Neural cell (in vitro differentiated cells): ENCODE data around the gene LBX2. TPM values are rescaled to one million over a fixed set of nuclear protein-coding genes. Genes with fewer than 3 reads are reported as not detected.
A peak's percentile ranks its signal among the peaks of the same experiment; 100 is the strongest.

Experiments
- H2AFZ ChIP-seq: fragments of 200-600, 300-800 bp; sonication (generic), shearing (Covaris generic); 2 replicates; pipeline ENCODE4 v1.6.0; 2014; ENCODE audit warnings: low read depth, mild to moderate bottlenecking, antibody characterized with exemption, low read length, moderate library complexity
- H3F3A ChIP-seq: fragments of 200-600 bp; shearing (Covaris generic); 2 replicates; pipeline ENCODE4 v1.6.1; 2016; ENCODE audit warnings: mild to moderate bottlenecking, moderate library complexity, mixed read lengths, antibody characterized with exemption, low read length; ENCODE audit not compliant: insufficient read depth, poor library complexity, severe bottlenecking
- H3K27ac ChIP-seq: fragments of 200-600, 300-800 bp; sonication (generic), shearing (Covaris generic); 2 replicates; pipeline ENCODE4 v1.5.1; 2014; ENCODE audit warnings: mild to moderate bottlenecking, low read length, moderate library complexity
- H3K27me3 ChIP-seq: fragments of 300-800, 200-600 bp; sonication (generic), shearing (Covaris generic); 2 replicates; pipeline ENCODE4 v1.6.0; 2014; ENCODE audit warnings: mild to moderate bottlenecking, low read depth, low read length, moderate library complexity; ENCODE audit not compliant: insufficient read depth
- H3K36me3 ChIP-seq: fragments of 300-800, 200-600 bp; sonication (generic), shearing (Covaris generic); 2 replicates; pipeline ENCODE4 v1.5.1; 2014; ENCODE audit warnings: mild to moderate bottlenecking, antibody characterized with exemption, low read length, moderate library complexity; ENCODE audit not compliant: insufficient read depth
- H3K4me2 ChIP-seq: fragments of 300-800, 200-600 bp; sonication (generic), shearing (Covaris generic); 2 replicates; pipeline ENCODE4 v1.6.0; 2014; ENCODE audit warnings: mild to moderate bottlenecking, low read length
- H3K4me3 ChIP-seq: fragments of 300-800, 200-600 bp; sonication (generic), shearing (Covaris generic); 2 replicates; pipeline ENCODE4 v1.5.1; 2014; ENCODE audit warnings: mild to moderate bottlenecking, low read length, moderate library complexity
- H3K79me2 ChIP-seq: fragments of 200-600 bp; shearing (Covaris generic); replicated peaks from 2 replicates; pipeline ENCODE4 v1.6.0; 2014; ENCODE audit warnings: mild to moderate bottlenecking, low read length, moderate library complexity; ENCODE audit not compliant: insufficient read depth
- H3K9ac ChIP-seq: fragments of 300-800, 200-600 bp; sonication (generic), shearing (Covaris generic); 2 replicates; pipeline ENCODE4 v1.6.1; 2016; ENCODE audit warnings: mild to moderate bottlenecking, low read length, mixed read lengths
- H3K9me2 ChIP-seq: fragments of 200-600 bp; shearing (Covaris generic); 2 replicates; pipeline ENCODE4 v1.6.1; 2016; ENCODE audit warnings: mild to moderate bottlenecking, low read length, mixed read lengths; ENCODE audit not compliant: insufficient read depth
- H3K9me3 ChIP-seq: fragments of 200-600, 300-800 bp; sonication (generic), shearing (Covaris generic); 2 replicates; pipeline ENCODE4 v1.6.1; 2016; ENCODE audit warnings: mild to moderate bottlenecking, mixed run types, low read length, moderate library complexity, mixed read lengths
- H4K20me1 ChIP-seq: fragments of 200-600 bp; shearing (Covaris generic); 2 replicates; pipeline ENCODE4 v1.6.1; 2016; ENCODE audit warnings: mild to moderate bottlenecking, mixed run types; ENCODE audit not compliant: insufficient read depth
- EP300 ChIP-seq: fragments of 450-650 bp; conservative IDR thresholded peaks from 2 replicates; pipeline ENCODE4 v1.6.1; 2014; ENCODE audit warnings: antibody characterized with exemption, mild to moderate bottlenecking, moderate library complexity; ENCODE audit not compliant: poor library complexity, severe bottlenecking
- EZH2 ChIP-seq: fragments of 200-600, 300-800 bp; shearing (Covaris generic), sonication (generic); IDR thresholded peaks from 2 replicates; pipeline ENCODE4 v1.6.1; 2014; ENCODE audit warnings: antibody characterized with exemption, low read length, borderline replicate concordance, mild to moderate bottlenecking; ENCODE audit not compliant: insufficient read depth, poor library complexity, severe bottlenecking
- MXI1 ChIP-seq: fragments of 450-650 bp; conservative IDR thresholded peaks from 2 replicates; pipeline ENCODE4 v1.6.1; 2014; ENCODE audit warnings: antibody characterized with exemption, mild to moderate bottlenecking; ENCODE audit not compliant: poor library complexity, severe bottlenecking
- POLR2AphosphoS5 ChIP-seq: IDR thresholded peaks from 2 replicates; pipeline ENCODE4 v1.6.1; 2012
- RAD21 ChIP-seq: fragments of 450-650 bp; conservative IDR thresholded peaks from 2 replicates; pipeline ENCODE4 v1.6.1; 2014; ENCODE audit warnings: antibody characterized with exemption, mild to moderate bottlenecking, moderate library complexity
- SMC3 ChIP-seq: fragments of 450-650 bp; conservative IDR thresholded peaks from 2 replicates; pipeline ENCODE4 v1.6.1; 2014; ENCODE audit warnings: antibody characterized with exemption, mild to moderate bottlenecking, moderate library complexity; ENCODE audit not compliant: poor library complexity
- TAF1 ChIP-seq: IDR thresholded peaks from 2 replicates; pipeline ENCODE4 v1.6.1; 2012; ENCODE audit warnings: low read depth
- polyA plus RNA-seq: library from polyadenylated mRNA; depleted of rRNA; stranded (reverse); fragments of >200 nt; gene quantifications from 2 replicates; pipeline ENCODE4 v1.2.3, GENCODE V29; 2014
- TF ChIP-seq, protein P1 (sequence below): fragments of 450-650 bp; IDR thresholded peaks from 2 replicates; pipeline ENCODE4 v1.5.1; 2014; ENCODE audit warnings: antibody characterized with exemption, mild to moderate bottlenecking, moderate library complexity; ENCODE audit not compliant: poor library complexity, severe bottlenecking
- TF ChIP-seq, protein P2 (sequence below): IDR thresholded peaks from 2 replicates; pipeline ENCODE4 v1.6.1; 2012; ENCODE audit warnings: borderline replicate concordance

Gene LBX2
- polyA plus RNA-seq, 1 donor from 2014 or later, result not detected

- peak overlapping the region; percentile 69 for H2AFZ ChIP-seq
- H3K4me3 ChIP-seq, result peak overlapping the region; percentile 100
- peak overlapping the region; percentile 84 for H3K4me2 ChIP-seq
- H3F3A ChIP-seq, result no peaks in the 10 kb centered on the region
- H3K9me2 ChIP-seq, result no peaks in the 10 kb centered on the region
- H3K9me3 ChIP-seq, result no peaks in the 10 kb centered on the region
- peak overlapping the region; percentile 94 for H3K9ac ChIP-seq
- H3K27me3 ChIP-seq, result no peaks in the 10 kb centered on the region
- peak overlapping the region; percentile 87 for H3K27ac ChIP-seq
- no peak for TF ChIP-seq EZH2
- no peak for TF ChIP-seq RAD21
- TF ChIP-seq POLR2AphosphoS5, result no peak
- no peak for TF ChIP-seq MXI1
- TF ChIP-seq SMC3, result no peak
- no peak for TF ChIP-seq EP300
- TF ChIP-seq, protein P1, sequence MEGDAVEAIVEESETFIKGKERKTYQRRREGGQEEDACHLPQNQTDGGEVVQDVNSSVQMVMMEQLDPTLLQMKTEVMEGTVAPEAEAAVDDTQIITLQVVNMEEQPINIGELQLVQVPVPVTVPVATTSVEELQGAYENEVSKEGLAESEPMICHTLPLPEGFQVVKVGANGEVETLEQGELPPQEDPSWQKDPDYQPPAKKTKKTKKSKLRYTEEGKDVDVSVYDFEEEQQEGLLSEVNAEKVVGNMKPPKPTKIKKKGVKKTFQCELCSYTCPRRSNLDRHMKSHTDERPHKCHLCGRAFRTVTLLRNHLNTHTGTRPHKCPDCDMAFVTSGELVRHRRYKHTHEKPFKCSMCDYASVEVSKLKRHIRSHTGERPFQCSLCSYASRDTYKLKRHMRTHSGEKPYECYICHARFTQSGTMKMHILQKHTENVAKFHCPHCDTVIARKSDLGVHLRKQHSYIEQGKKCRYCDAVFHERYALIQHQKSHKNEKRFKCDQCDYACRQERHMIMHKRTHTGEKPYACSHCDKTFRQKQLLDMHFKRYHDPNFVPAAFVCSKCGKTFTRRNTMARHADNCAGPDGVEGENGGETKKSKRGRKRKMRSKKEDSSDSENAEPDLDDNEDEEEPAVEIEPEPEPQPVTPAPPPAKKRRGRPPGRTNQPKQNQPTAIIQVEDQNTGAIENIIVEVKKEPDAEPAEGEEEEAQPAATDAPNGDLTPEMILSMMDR, result no peak
- TF ChIP-seq, protein P2, sequence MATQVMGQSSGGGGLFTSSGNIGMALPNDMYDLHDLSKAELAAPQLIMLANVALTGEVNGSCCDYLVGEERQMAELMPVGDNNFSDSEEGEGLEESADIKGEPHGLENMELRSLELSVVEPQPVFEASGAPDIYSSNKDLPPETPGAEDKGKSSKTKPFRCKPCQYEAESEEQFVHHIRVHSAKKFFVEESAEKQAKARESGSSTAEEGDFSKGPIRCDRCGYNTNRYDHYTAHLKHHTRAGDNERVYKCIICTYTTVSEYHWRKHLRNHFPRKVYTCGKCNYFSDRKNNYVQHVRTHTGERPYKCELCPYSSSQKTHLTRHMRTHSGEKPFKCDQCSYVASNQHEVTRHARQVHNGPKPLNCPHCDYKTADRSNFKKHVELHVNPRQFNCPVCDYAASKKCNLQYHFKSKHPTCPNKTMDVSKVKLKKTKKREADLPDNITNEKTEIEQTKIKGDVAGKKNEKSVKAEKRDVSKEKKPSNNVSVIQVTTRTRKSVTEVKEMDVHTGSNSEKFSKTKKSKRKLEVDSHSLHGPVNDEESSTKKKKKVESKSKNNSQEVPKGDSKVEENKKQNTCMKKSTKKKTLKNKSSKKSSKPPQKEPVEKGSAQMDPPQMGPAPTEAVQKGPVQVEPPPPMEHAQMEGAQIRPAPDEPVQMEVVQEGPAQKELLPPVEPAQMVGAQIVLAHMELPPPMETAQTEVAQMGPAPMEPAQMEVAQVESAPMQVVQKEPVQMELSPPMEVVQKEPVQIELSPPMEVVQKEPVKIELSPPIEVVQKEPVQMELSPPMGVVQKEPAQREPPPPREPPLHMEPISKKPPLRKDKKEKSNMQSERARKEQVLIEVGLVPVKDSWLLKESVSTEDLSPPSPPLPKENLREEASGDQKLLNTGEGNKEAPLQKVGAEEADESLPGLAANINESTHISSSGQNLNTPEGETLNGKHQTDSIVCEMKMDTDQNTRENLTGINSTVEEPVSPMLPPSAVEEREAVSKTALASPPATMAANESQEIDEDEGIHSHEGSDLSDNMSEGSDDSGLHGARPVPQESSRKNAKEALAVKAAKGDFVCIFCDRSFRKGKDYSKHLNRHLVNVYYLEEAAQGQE, result no peak
- TF ChIP-seq TAF1, result no peak
- peaks cover 26% of the 10 kb centered on the region for H3K79me2 ChIP-seq
- H4K20me1 ChIP-seq, result no peaks in the 10 kb centered on the region
- H3K36me3 ChIP-seq, result peaks cover 3% of the 10 kb centered on the region
Observed at GRCh38 chr2:74481961-74482800, 17.2 kb downstream of the LBX2 start.

DNA sequence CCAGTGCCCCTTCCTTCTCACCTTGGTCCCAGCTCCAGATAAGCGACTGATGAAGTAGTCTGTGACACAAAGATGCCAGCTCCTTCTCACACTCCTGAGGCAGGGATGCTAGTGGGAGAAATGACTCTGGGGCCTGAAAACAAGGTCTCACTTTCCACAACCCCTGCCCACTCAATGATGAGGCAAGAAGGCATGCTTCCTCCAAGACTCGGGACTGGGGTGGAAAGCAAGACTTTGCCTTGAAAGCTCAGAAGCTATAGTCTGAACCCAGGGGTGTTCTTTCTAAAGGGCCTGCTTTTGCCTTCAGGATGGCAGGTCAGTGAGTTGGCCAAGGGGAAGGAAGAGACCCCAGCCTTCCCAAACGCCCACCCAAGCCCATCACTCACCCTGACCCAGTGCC lies 18.0 kb downstream of the LBX2 start:
- H3K9ac ChIP-seq, result peak overlapping the region; percentile 94
- no peaks in the 10 kb centered on the region for H3K9me2 ChIP-seq
- TF ChIP-seq EZH2, result no peak
- no peak for TF ChIP-seq EP300
- TF ChIP-seq, protein P1, result no peak
- no peak for TF ChIP-seq RAD21
- peaks cover 3% of the 10 kb centered on the region for H3K36me3 ChIP-seq
- H3K27ac ChIP-seq, result peak overlapping the region; percentile 87
- no peaks in the 10 kb centered on the region for H3F3A ChIP-seq
- H4K20me1 ChIP-seq, result no peaks in the 10 kb centered on the region
- H3K9me3 ChIP-seq, result no peaks in the 10 kb centered on the region
- peaks cover 26% of the 10 kb centered on the region for H3K79me2 ChIP-seq
- H3K4me2 ChIP-seq, result peak overlapping the region; percentile 84
- H3K27me3 ChIP-seq, result no peaks in the 10 kb centered on the region
- H3K4me3 ChIP-seq, result peak overlapping the region; percentile 100
- no peak overlapping the region for H2AFZ ChIP-seq
